IgD-negative memory B cell (primary cell): ENCODE measurements around the gene OBSL1. TPM values are rescaled to one million over a fixed set of nuclear protein-coding genes. Genes with fewer than 3 reads are reported as not detected.

Experiments used
- H3K27ac Mint-ChIP-seq, 3 donors: one replicate each; pipeline ENCODE4 v1.8.0; 2020 to 2022; ENCODE audit warnings: mild to moderate bottlenecking in 3 of 3, mixed read lengths in 3 of 3, moderate library complexity in 1 of 3
- H3K27me3 Mint-ChIP-seq: one replicate; pipeline ENCODE4 v1.8.0; 2021; ENCODE audit warnings: mixed read lengths
- H3K36me3 Mint-ChIP-seq: one replicate; pipeline ENCODE4 v1.8.0; 2020; ENCODE audit warnings: mild to moderate bottlenecking, mixed read lengths
- H3K4me1 Mint-ChIP-seq, 3 donors: one replicate each; pipeline ENCODE4 v1.8.0; 2020 to 2022; ENCODE audit warnings: mixed read lengths in 3 of 3, mild to moderate bottlenecking in 1 of 3
- H3K4me3 Mint-ChIP-seq, 4 donors: one replicate each; pipeline ENCODE4 v1.8.0; 2020 to 2022; ENCODE audit warnings: mild to moderate bottlenecking in 4 of 4, mixed read lengths in 4 of 4, moderate library complexity in 3 of 4
- H3K9me3 Mint-ChIP-seq, 3 donors: one replicate each; pipeline ENCODE4 v1.8.0; 2020 to 2021; ENCODE audit warnings: mixed read lengths in 3 of 3, mild to moderate bottlenecking in 1 of 3
- polyA plus RNA-seq: library from polyadenylated mRNA; unstranded; fragments of 300-500 nt; fragmentation: Illumina TruSeq; gene quantifications from one replicate; pipeline ENCODE4 v1.2.3, GENCODE V29; 2021

The OBSL1 gene
- polyA plus RNA-seq, 1 donor from 2014 or later, result not detected

- H3K4me3 Mint-ChIP-seq, result peak overlapping the region; percentile 17 to 94 (median 58)
- no peaks in the 10 kb centered on the region for H3K36me3 Mint-ChIP-seq
- H3K27me3 Mint-ChIP-seq, result peaks cover 11% of the 10 kb centered on the region
- peak overlapping the region in 1 of 3 donors; percentile 72 for H3K27ac Mint-ChIP-seq
- H3K9me3 Mint-ChIP-seq, result no peaks in the 10 kb centered on the region
- peaks cover 6 to 30% (median 8%) of the 10 kb centered on the region in 3 donors for H3K4me1 Mint-ChIP-seq
Measured at GRCh38 chr2:219540784-219541504, 30.4 kb downstream of the OBSL1 start.

GRCh38 chr2:219539926-219540678 is 31.2 kb downstream of the OBSL1 start:
- H3K27me3 Mint-ChIP-seq, result peaks cover 12% of the 10 kb centered on the region
- H3K9me3 Mint-ChIP-seq, result no peaks in the 10 kb centered on the region
- peaks cover 6 to 30% (median 8%) of the 10 kb centered on the region in 3 donors for H3K4me1 Mint-ChIP-seq
- H3K36me3 Mint-ChIP-seq, result no peaks in the 10 kb centered on the region
- H3K27ac Mint-ChIP-seq, result no peak overlapping the region
- H3K4me3 Mint-ChIP-seq, result peak overlapping the region in 1 of 4 donors; percentile 33

- Mint-ChIP-seq H3K27me3 (peaks cover 9% of the 10 kb centered on the region), H3K36me3 (no peaks in the 10 kb centered on the region), H3K4me1 (peaks cover 3 to 21% (median 5%) of the 10 kb centered on the region in 3 donors), H3K9me3 (no peaks in the 10 kb centered on the region), H3K4me3 (no peak overlapping the region), H3K27ac (no peak overlapping the region)
Measured at GRCh38 chr2:219538956-219539788, 32.2 kb downstream of the OBSL1 start.

- Mint-ChIP-seq H3K27ac (no peak overlapping the region), H3K4me3 (no peak overlapping the region), H3K27me3 (peaks cover 9% of the 10 kb centered on the region), H3K4me1 (peaks cover 3 to 21% (median 5%) of the 10 kb centered on the region in 3 donors), H3K9me3 (no peaks in the 10 kb centered on the region), H3K36me3 (no peaks in the 10 kb centered on the region)
Measured at GRCh38 chr2:219538504-219538951, 32.8 kb downstream of the OBSL1 start.

- peaks cover 3 to 19% (median 5%) of the 10 kb centered on the region in 3 donors for H3K4me1 Mint-ChIP-seq
- no peak overlapping the region for H3K27ac Mint-ChIP-seq
- H3K36me3 Mint-ChIP-seq, result no peaks in the 10 kb centered on the region
- no peaks in the 10 kb centered on the region for H3K9me3 Mint-ChIP-seq
- peaks cover 9% of the 10 kb centered on the region for H3K27me3 Mint-ChIP-seq
- H3K4me3 Mint-ChIP-seq, result no peak overlapping the region
Measured at GRCh38 chr2:219537657-219538488, 33.5 kb downstream of the OBSL1 start.

GRCh38 chr2:219536967-219537366 is 34.4 kb downstream of the OBSL1 start:
- Mint-ChIP-seq H3K4me1 (peaks cover 0 to 10% (median 0%) of the 10 kb centered on the region in 3 donors), H3K27me3 (peaks cover 9% of the 10 kb centered on the region)

GRCh38 chr2:219536425-219536824 is 34.9 kb downstream of the OBSL1 start:
- Mint-ChIP-seq H3K4me3 (no peak overlapping the region), H3K27ac (no peak overlapping the region), H3K9me3 (no peaks in the 10 kb centered on the region), H3K27me3 (peaks cover 9% of the 10 kb centered on the region), H3K36me3 (no peaks in the 10 kb centered on the region), H3K4me1 (peaks cover 0 to 5% (median 0%) of the 10 kb centered on the region in 3 donors)

More at GRCh38 chr2:219536967-219537366, 34.4 kb downstream of the OBSL1 start:
- Mint-ChIP-seq H3K27ac (no peak overlapping the region), H3K9me3 (no peaks in the 10 kb centered on the region), H3K4me3 (no peak overlapping the region), H3K36me3 (no peaks in the 10 kb centered on the region)

- H3K9me3 Mint-ChIP-seq, result no peaks in the 10 kb centered on the region
- no peak overlapping the region for H3K4me3 Mint-ChIP-seq
- no peaks in the 10 kb centered on the region for H3K4me1 Mint-ChIP-seq
- no peak overlapping the region for H3K27ac Mint-ChIP-seq
- H3K27me3 Mint-ChIP-seq, result peaks cover 24% of the 10 kb centered on the region
- no peaks in the 10 kb centered on the region for H3K36me3 Mint-ChIP-seq
Measured at GRCh38 chr2:219533930-219534661, 37.2 kb downstream of the OBSL1 start.

- no peaks in the 10 kb centered on the region for H3K4me1 Mint-ChIP-seq
- H3K27me3 Mint-ChIP-seq, result peaks cover 37% of the 10 kb centered on the region
- H3K36me3 Mint-ChIP-seq, result no peaks in the 10 kb centered on the region
- no peak overlapping the region for H3K27ac Mint-ChIP-seq
- H3K4me3 Mint-ChIP-seq, result no peak overlapping the region
- no peaks in the 10 kb centered on the region for H3K9me3 Mint-ChIP-seq
Measured at GRCh38 chr2:219532378-219532649, 39.0 kb downstream of the OBSL1 start.

GRCh38 chr2:219531639-219532377 is 39.5 kb downstream of the OBSL1 start:
- Mint-ChIP-seq H3K4me3 (no peak overlapping the region), H3K4me1 (peaks cover 0 to 1% (median 0%) of the 10 kb centered on the region in 3 donors), H3K9me3 (no peaks in the 10 kb centered on the region), H3K27me3 (peaks cover 41% of the 10 kb centered on the region), H3K27ac (no peak overlapping the region), H3K36me3 (no peaks in the 10 kb centered on the region)

- H3K4me3 Mint-ChIP-seq, result no peak overlapping the region
- H3K27ac Mint-ChIP-seq, result no peak overlapping the region
- H3K27me3 Mint-ChIP-seq, result peaks cover 48% of the 10 kb centered on the region
- no peaks in the 10 kb centered on the region for H3K9me3 Mint-ChIP-seq
- H3K4me1 Mint-ChIP-seq, result peaks cover 0 to 1% (median 0%) of the 10 kb centered on the region in 3 donors
- no peaks in the 10 kb centered on the region for H3K36me3 Mint-ChIP-seq
Measured at GRCh38 chr2:219530048-219530963, 41.0 kb downstream of the OBSL1 start.

- Mint-ChIP-seq H3K4me1 (peaks cover 0 to 3% (median 0%) of the 10 kb centered on the region in 3 donors), H3K27me3 (peaks cover 66% of the 10 kb centered on the region), H3K9me3 (no peaks in the 10 kb centered on the region), H3K36me3 (no peaks in the 10 kb centered on the region), H3K4me3 (no peak overlapping the region), H3K27ac (no peak overlapping the region)
Measured at GRCh38 chr2:219527472-219527871, 43.9 kb downstream of the OBSL1 start.
